Effector memory CD4-positive, alpha-beta T cell (primary cell): ENCODE results near the gene MYO5A.
"Not testable (repeated sequence)": the region's sequence is repeated elsewhere in the genome, so short reads cannot be mapped to it uniquely, and the experiment has no call there.

Source experiments
- DNase-seq, 3 donors: peaks; one replicate each; pipeline ENCODE4 v3.0.0-alpha.2; 2020
- H3K27ac ChIP-seq: 2 replicates; pipeline ENCODE4 v1.7.0; 2013; ENCODE audit warnings: mild to moderate bottlenecking, low read length, moderate library complexity; ENCODE audit not compliant: insufficient read depth, poor library complexity, severe bottlenecking
- H3K27me3 ChIP-seq: replicated peaks from 2 replicates; pipeline ENCODE4 v1.7.0; 2013; ENCODE audit warnings: mild to moderate bottlenecking, low read length; ENCODE audit not compliant: insufficient read depth, control insufficient read depth, poor library complexity, severe bottlenecking
- H3K36me3 ChIP-seq: 2 replicates; pipeline ENCODE4 v1.7.0; 2013; ENCODE audit warnings: mild to moderate bottlenecking, low read length, moderate library complexity; ENCODE audit not compliant: control insufficient read depth, insufficient read depth
- H3K4me1 ChIP-seq: 2 replicates; pipeline ENCODE4 v1.7.0; 2013; ENCODE audit warnings: low read length, mild to moderate bottlenecking; ENCODE audit not compliant: control insufficient read depth, insufficient read depth, poor library complexity, severe bottlenecking
- H3K4me3 ChIP-seq: 2 replicates; pipeline ENCODE4 v1.7.0; 2013; ENCODE audit warnings: low read length, low read depth, mild to moderate bottlenecking; ENCODE audit not compliant: insufficient read depth, poor library complexity, severe bottlenecking
- H3K9me3 ChIP-seq: 2 replicates; pipeline ENCODE4 v1.7.0; 2013; ENCODE audit warnings: mild to moderate bottlenecking, low read length, moderate library complexity; ENCODE audit not compliant: control insufficient read depth

The MYO5A gene

GRCh38 chr15:52466716-52467115 is 62.0 kb downstream of the MYO5A start:
- H3K27ac ChIP-seq, result peak overlapping the region; percentile 44
- no peak overlapping the region for H3K4me3 ChIP-seq
- H3K9me3 ChIP-seq, result no peaks in the 10 kb centered on the region
- peaks cover 22% of the 10 kb centered on the region for H3K4me1 ChIP-seq
- no peaks in the 10 kb centered on the region for H3K27me3 ChIP-seq
- no peak for DNase-seq
- no peaks in the 10 kb centered on the region for H3K36me3 ChIP-seq

DNA sequence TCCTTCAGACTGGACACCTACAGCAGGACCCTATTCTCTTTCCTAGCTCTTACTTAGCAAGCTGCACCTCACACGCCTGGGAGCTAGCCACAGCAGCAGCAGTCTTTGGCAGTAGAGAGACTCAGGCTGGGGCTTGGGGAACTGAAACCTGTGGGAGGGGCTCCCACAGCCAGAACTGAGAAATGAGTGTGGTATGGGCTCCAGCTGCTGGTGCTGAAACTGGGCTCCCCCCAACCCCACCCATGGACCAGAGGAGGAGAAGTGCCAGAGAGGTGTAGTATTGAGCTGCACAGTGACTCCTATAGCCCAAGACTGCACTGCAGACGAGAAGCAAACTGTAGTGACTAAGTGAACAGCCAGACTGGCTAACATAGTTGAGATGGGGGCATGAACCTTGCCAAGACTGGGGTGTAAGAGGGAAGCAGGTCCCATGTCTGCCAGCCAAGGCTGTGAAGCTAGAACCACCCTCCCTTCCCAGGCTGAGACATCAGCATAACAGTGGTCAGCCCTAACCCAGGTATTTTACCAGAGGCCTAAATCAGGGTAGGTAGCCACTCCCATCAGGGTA is 62.5 kb downstream of the MYO5A start:
- peaks cover 22% of the 10 kb centered on the region for H3K4me1 ChIP-seq
- DNase-seq, result no peak
- H3K4me3 ChIP-seq, result no peak overlapping the region
- no peaks in the 10 kb centered on the region for H3K27me3 ChIP-seq
- peak overlapping the region; percentile 44 for H3K27ac ChIP-seq
- no peaks in the 10 kb centered on the region for H3K36me3 ChIP-seq
- H3K9me3 ChIP-seq, result no peaks in the 10 kb centered on the region

DNA sequence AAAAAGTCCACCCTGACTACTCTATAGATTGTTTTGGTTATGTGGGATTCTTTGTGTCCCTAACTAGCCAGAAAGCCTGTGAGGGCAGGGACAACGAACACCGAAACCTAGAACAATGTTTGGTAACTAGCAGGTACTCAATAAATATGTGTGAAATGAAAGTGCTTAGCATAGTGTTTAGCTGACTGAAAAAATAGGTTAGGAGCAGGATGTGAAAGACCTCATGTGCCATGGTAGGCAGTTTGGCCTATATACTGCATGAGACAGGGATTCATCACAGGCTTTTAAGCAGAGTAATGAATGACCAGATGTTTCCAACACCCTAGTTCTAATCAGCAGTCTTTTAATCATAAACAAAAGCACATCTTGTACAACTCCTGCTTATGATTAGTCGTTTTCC is 64.2 kb downstream of the MYO5A start:
- Histone ChIP-seq H3K4me1 (peaks cover 22% of the 10 kb centered on the region), H3K27me3 (no peaks in the 10 kb centered on the region), H3K27ac (peak overlapping the region; percentile 59), H3K9me3 (no peaks in the 10 kb centered on the region), H3K36me3 (no peaks in the 10 kb centered on the region), H3K4me3 (peak overlapping the region; percentile 24)
- no peak for DNase-seq

GRCh38 chr15:52464040-52464439 is 64.6 kb downstream of the MYO5A start:
- no peak for DNase-seq

DNA sequence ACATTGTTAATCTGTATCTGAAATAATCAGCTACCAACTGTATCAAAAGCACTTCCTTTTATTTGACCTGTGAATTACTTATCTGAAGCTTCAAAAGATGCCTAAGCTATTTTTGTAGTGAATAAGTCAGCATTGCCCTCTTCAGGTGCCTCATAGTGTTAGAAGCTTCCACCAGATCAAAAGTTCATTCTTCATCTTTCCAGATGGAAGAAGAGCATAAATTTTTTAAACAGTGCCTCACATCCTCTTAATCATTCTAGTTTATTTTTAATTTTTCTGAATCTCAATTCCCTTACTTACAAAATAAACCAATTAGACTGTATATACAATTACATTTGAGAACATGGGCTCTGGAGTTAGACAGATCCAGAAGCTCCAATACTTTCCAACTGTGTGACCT is 65.0 kb downstream of the MYO5A start:
- H3K36me3 ChIP-seq, result no peaks in the 10 kb centered on the region
- H3K9me3 ChIP-seq, result no peaks in the 10 kb centered on the region
- no peak overlapping the region for H3K4me3 ChIP-seq
- H3K27ac ChIP-seq, result peak overlapping the region; percentile 59
- DNase-seq, result no peak
- no peaks in the 10 kb centered on the region for H3K27me3 ChIP-seq
- H3K4me1 ChIP-seq, result peaks cover 22% of the 10 kb centered on the region

More at GRCh38 chr15:52464040-52464439, 64.6 kb downstream of the MYO5A start:
- no peaks in the 10 kb centered on the region for H3K36me3 ChIP-seq
- H3K4me3 ChIP-seq, result peak overlapping the region; percentile 24
- peak overlapping the region; percentile 59 for H3K27ac ChIP-seq
- no peaks in the 10 kb centered on the region for H3K27me3 ChIP-seq
- peaks cover 22% of the 10 kb centered on the region for H3K4me1 ChIP-seq
- no peaks in the 10 kb centered on the region for H3K9me3 ChIP-seq

DNA sequence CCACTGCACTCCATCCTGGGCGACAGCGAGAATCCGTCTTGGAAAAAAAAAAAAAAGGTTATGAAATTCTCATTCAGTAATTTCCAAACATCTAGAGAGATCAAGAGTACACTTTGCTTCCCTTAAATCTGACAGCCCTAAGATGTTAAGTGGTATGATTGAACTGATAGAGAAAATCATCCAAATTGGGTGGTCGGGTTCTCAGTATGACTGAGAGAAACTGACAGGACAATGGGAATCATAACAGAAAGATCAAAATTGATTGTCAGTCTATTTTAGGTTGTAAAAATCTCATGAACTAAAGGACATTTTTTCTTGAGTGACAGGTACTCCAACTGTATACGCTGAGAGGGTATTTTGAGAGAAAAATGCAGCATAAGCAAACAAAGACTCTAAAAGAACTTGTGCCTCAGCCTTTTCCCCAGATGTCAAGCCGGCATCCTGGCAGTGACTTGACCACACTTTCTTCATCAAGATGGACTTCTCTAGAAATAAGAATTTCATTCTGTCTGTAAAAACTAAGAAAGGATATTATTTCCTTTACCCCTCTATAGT is 65.8 kb downstream of the MYO5A start:
- H3K27me3 ChIP-seq, result no peaks in the 10 kb centered on the region
- peaks cover 22% of the 10 kb centered on the region for H3K4me1 ChIP-seq
- no peaks in the 10 kb centered on the region for H3K9me3 ChIP-seq
- no peaks in the 10 kb centered on the region for H3K36me3 ChIP-seq
- H3K4me3 ChIP-seq, result no peak overlapping the region
- no peak for DNase-seq
- H3K27ac ChIP-seq, result peak overlapping the region; percentile 14

- not testable (repeated sequence) for H3K27me3 ChIP-seq, H3K27ac ChIP-seq, H3K9me3 ChIP-seq
Observed at GRCh38 chr15:52459701-52460100, 69.0 kb downstream of the MYO5A start.

DNA sequence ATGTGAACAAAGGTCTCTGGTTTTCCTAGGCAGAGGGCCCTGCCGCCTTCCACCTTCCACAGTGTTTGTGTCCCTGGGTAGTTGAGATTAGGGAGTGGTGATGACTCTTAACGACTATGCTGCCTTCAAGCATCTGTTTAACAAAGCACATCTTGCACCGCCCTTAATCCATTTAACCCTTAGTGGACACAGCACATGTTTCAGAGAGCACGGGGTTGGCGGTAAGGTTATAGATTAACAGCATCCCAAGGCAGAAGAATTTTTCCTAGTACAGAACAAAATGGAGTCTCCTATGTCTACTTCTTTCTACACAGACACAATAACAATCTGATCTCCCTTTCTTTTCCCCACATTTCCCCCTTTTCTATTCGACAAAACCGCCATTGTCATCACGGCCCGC is 69.4 kb downstream of the MYO5A start:
- not testable (repeated sequence) for H3K27me3 ChIP-seq, H3K4me1 ChIP-seq, H3K9me3 ChIP-seq, DNase-seq, H3K36me3 ChIP-seq, H3K27ac ChIP-seq, H3K4me3 ChIP-seq

More at GRCh38 chr15:52459701-52460100, 69.0 kb downstream of the MYO5A start:
- not testable (repeated sequence) for H3K36me3 ChIP-seq, H3K4me3 ChIP-seq, H3K4me1 ChIP-seq, DNase-seq

- no peaks in the 10 kb centered on the region for H3K36me3 ChIP-seq
- H3K27me3 ChIP-seq, result no peaks in the 10 kb centered on the region
- no peak for DNase-seq
- no peak overlapping the region for H3K4me3 ChIP-seq
- no peak overlapping the region for H3K27ac ChIP-seq
- H3K4me1 ChIP-seq, result no peaks in the 10 kb centered on the region
- H3K9me3 ChIP-seq, result no peaks in the 10 kb centered on the region
Observed at GRCh38 chr15:52448011-52448890, 80.4 kb downstream of the MYO5A start.

- no peaks in the 10 kb centered on the region for H3K9me3 ChIP-seq
- H3K4me3 ChIP-seq, result no peak overlapping the region
- no peak for DNase-seq
- H3K4me1 ChIP-seq, result no peaks in the 10 kb centered on the region
- H3K27me3 ChIP-seq, result no peaks in the 10 kb centered on the region
- H3K27ac ChIP-seq, result no peak overlapping the region
- no peaks in the 10 kb centered on the region for H3K36me3 ChIP-seq
Observed at GRCh38 chr15:52445954-52446353, 82.7 kb downstream of the MYO5A start.
